ENCODE measurements around the gene ERC2. TPM values are rescaled to one million over a fixed set of nuclear protein-coding genes. Genes with fewer than 3 reads are reported as not detected.
"Not testable (repeated sequence)": the region's sequence is repeated elsewhere in the genome, so short reads cannot be mapped to it uniquely, and the experiment has no call there.

Gene ERC2
- total and polyA plus RNA-seq, 9 donors, result 1.2 to 9.4 (median 5.4) TPM

DNA sequence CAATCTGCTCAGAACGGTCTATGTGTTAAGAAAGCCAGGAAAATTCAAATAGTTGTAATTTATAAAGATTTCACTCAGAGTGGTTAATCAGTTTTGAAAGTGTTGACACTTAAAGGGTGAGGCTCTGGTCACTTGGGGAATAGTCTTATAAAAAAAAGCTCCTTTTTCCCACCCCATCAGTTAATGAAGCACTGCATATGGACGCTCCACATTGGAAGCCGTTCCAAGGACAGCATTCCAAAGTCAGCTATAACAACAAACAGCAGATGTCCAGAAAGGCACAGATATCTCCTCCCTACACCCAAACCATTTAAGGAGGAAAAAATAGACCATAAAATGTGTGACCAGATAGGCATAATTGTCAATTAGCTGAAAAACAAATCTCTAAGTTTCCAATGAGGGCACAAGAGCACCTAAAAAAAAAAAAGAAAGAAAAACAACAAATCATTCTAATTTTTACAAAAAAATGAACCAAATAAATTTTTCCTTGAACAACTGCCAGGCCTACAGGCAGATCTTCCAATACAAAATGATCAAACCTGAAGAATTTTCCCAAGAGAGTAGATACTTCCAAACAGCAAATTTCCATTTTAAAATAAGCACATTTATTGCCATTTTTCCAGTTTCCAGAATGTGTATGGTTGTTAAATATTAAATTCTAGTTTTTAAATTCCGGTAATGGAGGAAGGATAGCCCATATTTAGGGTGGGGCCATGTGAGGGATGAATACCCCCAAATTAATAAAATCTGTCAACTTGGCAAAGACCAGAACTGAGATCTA lies 198.3 kb downstream of the ERC2 start:
- Histone ChIP-seq H3K27ac (no peak overlapping the region), H3K36me3 (no peaks in the 10 kb centered on the region), H3K4me3 (no peak overlapping the region), H3K9me3 (no peaks in the 10 kb centered on the region), H3K4me1 (ENCODE audit: insufficient read depth) (peaks cover 2% of the 10 kb centered on the region), H3K27me3 (no peaks in the 10 kb centered on the region)
- DNase-seq, result no peak
- TF ChIP-seq, protein P1, sequence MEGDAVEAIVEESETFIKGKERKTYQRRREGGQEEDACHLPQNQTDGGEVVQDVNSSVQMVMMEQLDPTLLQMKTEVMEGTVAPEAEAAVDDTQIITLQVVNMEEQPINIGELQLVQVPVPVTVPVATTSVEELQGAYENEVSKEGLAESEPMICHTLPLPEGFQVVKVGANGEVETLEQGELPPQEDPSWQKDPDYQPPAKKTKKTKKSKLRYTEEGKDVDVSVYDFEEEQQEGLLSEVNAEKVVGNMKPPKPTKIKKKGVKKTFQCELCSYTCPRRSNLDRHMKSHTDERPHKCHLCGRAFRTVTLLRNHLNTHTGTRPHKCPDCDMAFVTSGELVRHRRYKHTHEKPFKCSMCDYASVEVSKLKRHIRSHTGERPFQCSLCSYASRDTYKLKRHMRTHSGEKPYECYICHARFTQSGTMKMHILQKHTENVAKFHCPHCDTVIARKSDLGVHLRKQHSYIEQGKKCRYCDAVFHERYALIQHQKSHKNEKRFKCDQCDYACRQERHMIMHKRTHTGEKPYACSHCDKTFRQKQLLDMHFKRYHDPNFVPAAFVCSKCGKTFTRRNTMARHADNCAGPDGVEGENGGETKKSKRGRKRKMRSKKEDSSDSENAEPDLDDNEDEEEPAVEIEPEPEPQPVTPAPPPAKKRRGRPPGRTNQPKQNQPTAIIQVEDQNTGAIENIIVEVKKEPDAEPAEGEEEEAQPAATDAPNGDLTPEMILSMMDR (IDR thresholded peaks at IDR 0.05), result no peak
- no peak for TF ChIP-seq EP300 (IDR thresholded peaks at IDR 0.05)
- TF ChIP-seq POLR2A (IDR thresholded peaks at IDR 0.05), result no peak
- 7 to 16% (median 12%) methylated on average over 4 of the region's 4 CpGs for WGBS, 3 donors
- intact Hi-C loops (cut with DNase I), result no loop called here

DNA sequence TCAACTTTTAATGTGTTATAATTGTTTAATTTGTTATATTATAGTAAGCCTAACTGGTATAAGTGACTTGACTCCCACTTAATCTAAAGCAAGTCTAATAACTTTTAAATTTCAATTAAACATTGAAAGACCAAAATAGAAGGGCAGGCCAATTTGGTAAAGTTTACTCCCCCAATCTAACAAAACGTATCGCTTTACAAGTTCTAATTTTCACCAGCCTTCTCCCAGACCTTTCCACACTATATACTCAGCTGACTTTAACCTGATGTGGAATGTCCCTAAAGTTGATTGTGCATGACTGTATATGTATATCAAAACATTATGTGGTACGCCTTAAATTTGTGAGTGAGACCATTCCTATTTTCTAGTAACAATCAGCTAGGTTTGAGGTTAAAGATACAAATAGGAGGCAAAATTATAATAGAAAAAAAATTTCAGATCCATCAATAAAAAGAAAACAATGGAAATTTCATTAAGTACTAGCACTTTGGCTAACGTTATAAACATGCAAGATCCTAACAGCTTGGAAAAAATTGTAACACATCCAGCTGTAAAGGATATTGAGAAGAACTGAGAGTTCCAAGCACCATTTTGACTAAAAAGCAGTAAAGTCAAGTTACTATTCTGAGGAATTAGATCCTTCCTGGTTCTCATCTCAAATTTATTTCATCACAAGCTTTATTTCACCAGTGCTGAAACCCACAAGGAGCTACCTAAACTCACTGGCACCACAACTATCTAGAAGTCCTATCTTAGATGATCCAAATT lies 199.5 kb downstream of the ERC2 start:
- TF ChIP-seq POLR2A (IDR thresholded peaks at IDR 0.05) (no peak), EP300 (IDR thresholded peaks at IDR 0.05) (no peak)
- no peak for DNase-seq
- Histone ChIP-seq H3K27me3 (no peaks in the 10 kb centered on the region), H3K9me3 (no peaks in the 10 kb centered on the region), H3K4me3 (no peak overlapping the region), H3K4me1 (ENCODE audit: insufficient read depth) (peaks cover 2% of the 10 kb centered on the region), H3K27ac (no peak overlapping the region), H3K36me3 (no peaks in the 10 kb centered on the region)
- WGBS, 3 donors, result 65 to 66% (median 65%) methylated on average over 4 of the region's 4 CpGs
- intact Hi-C loops (cut with DNase I), result no loop called here

- H3K36me3 ChIP-seq; H3K27me3 ChIP-seq; H3K9me3 ChIP-seq; H3K27ac ChIP-seq; H3K4me3 ChIP-seq; intact Hi-C loops (cut with DNase I); H3K4me1 ChIP-seq (ENCODE audit: insufficient read depth); DNase-seq: not testable (repeated sequence)
- WGBS, 3 donors, result 46 to 75% (median 62%) methylated on average over 2 of the region's 2 CpGs
Observed at GRCh38 chr3:56261852-56262251, 206.4 kb downstream of the ERC2 start.

- H3K9me3 ChIP-seq, result no peaks in the 10 kb centered on the region
- H3K36me3 ChIP-seq, result no peaks in the 10 kb centered on the region
- TF ChIP-seq EP300 (IDR thresholded peaks at IDR 0.05), result no peak
- TF ChIP-seq POLR2A (IDR thresholded peaks at IDR 0.05), result no peak
- TF ChIP-seq, protein P1 (IDR thresholded peaks at IDR 0.05), result no peak
- no peaks in the 10 kb centered on the region for H3K27me3 ChIP-seq
- H3K4me1 ChIP-seq (ENCODE audit: insufficient read depth), result peaks cover 2% of the 10 kb centered on the region
- 92 to 93% (median 93%) methylated on average over 5 of the region's 5 CpGs for WGBS, 3 donors
- intact Hi-C loops (cut with DNase I), result no loop called here
- H3K27ac ChIP-seq, result no peak overlapping the region
- DNase-seq, result no peak
- H3K4me3 ChIP-seq, result no peak overlapping the region
Observed at GRCh38 chr3:56260262-56260661, 208.0 kb downstream of the ERC2 start.

DNA sequence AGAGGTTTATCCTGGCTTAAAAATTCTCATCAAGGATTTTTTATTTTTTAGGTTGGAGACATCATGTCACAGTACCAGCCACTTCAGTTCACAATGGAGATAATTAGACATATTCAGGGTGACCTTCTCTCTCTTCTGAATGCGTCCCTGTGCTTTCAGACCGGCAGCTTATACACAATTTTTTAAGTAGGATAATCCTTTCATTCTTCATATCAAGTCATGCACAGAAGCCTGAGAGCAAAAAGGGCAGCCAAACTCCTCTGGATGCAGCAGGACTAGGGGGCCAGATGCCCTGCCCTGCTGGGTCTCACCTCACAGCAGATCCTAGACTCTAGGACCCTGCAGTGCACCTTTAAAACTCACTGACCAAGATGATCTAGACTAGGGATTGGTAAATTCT lies 210.4 kb downstream of the ERC2 start:
- WGBS, 3 donors, result 52 to 60% (median 58%) methylated on average over 2 of the region's 2 CpGs
- Histone ChIP-seq H3K4me3 (no peak overlapping the region), H3K36me3 (no peaks in the 10 kb centered on the region), H3K4me1 (ENCODE audit: insufficient read depth) (peaks cover 2% of the 10 kb centered on the region), H3K9me3 (no peaks in the 10 kb centered on the region), H3K27me3 (no peaks in the 10 kb centered on the region), H3K27ac (peak overlapping the region in 1 of 2 donors; percentile 2)
- TF ChIP-seq, protein P1 (IDR thresholded peaks at IDR 0.05), result no peak
- no peak for TF ChIP-seq EP300 (IDR thresholded peaks at IDR 0.05)
- TF ChIP-seq POLR2A (IDR thresholded peaks at IDR 0.05), result no peak
- intact Hi-C loops (cut with DNase I), result loop anchor here in 2 of 4 donors (10.0 kb wide), 2 partner anchors 773 to 1403 kb away; partner anchors contain the start of gene WNT5A (in 1 of the 2)
- no peak for DNase-seq

Measured in ovary (tissue), 9 donors.